GM03348 (cell line): ENCODE data around the gene ACVR2A.

Experiments
- DNase-seq: peaks from one replicate; pipeline ENCODE4 v3.0.0; 2012; ENCODE audit warnings: low spot score

The ACVR2A gene

DNA sequence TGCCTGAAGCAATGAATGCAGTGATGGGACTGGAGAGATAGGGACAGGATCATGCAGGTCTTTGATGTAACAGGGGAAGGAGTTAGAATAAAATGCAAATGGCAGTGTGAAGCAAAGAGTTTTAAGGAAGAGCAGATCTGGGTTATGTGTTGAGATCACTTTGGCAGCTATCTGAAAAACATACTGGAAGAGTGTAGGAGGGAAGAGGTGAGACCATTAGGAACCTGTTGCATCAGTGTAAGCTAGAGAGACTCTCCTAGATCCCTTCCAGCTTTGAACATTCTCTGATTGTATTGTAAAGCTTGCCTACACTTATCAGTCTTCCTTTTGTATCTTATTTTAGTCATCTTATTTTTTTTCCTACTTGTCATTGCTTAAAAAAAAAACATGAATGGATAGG lies 10.5 kb downstream of the ACVR2A start:
- no peak for DNase-seq

DNA sequence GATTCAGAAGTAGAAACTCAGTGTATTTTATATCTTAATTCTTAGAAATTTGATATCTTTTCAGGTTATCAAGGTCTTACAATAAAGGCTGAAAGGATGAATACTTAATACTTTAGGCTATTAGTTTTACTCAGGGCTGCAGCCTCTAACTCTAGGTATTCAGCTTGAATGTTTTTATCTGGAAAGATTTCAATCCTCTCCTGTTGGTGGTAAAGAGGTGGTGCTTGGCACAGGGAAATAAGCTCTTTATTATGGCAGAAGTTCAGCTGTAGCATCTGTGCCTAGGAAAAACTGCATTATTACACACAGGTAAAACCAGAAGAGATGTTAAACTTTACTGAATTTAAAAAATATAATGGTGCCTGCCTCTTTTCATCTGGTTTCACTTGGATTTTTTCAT lies 11.1 kb downstream of the ACVR2A start:
- no peak for DNase-seq

DNA sequence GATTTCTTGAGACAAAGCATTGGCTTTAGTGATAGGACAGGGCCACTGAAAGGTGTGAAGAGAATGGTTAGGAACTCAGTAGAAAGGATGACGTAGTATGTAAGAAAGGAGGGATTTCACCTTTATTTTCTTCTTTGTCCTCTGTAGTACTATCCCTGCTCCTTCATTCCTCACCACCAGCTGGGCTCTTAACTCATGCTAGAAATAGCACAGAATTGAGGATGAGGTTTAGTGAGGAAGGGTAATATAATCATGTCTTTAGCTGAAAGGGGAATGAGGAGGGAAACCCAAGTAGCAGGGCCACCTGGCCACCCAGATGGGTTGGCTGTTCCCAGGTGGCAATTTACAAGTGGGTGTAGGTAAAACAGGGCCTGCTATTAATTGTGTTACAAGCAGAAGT lies 15.2 kb downstream of the ACVR2A start:
- DNase-seq, result no peak

DNA sequence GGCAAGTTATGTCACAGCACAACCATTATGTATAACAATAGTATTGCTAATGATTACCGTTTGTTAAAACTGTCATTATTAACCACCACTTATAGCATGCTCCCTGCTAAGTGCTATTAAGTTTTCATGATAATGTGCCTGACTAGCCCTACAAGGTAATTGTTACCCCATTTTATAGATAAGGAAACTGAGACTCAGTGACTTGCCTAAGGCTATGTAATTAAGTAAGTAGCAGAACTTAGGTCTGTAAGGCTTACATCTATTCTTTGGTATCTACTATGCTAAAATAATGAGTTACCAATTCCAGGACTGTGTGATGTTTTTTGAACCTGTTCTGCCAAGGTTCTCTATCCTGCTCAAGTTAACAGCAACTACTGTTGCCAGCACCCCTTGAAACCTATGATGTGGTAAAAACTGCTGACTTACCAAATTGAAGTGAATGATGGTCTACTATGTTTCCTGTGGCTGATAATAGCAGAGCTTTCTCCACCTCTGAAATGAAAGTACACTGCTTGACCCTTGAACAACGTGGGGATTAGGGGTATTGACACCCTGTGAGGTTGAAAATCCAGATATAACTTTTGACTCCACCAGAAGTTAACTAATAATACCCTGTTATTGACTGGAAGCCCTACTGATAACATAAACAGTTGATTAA lies 18.2 kb downstream of the ACVR2A start:
- no peak for DNase-seq

DNA sequence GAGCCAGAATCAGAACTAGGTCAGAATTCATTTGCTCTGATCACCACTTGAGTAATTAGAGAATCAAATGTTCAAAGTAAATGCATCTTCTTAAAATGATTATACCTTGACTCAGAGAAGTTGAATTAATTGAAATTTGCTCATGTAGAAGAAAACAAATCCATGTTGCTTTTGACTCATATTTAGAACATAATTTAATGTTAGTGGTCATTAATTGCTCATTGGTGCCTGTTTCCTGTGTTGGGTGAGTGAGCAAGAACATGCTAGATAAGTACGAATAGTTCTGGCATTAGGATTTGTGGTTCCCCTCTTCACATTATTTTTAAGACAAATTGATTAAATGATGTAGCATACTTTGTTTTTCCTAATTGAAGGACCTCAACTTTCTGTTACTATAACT lies 19.0 kb downstream of the ACVR2A start:
- DNase-seq, result no peak

DNA sequence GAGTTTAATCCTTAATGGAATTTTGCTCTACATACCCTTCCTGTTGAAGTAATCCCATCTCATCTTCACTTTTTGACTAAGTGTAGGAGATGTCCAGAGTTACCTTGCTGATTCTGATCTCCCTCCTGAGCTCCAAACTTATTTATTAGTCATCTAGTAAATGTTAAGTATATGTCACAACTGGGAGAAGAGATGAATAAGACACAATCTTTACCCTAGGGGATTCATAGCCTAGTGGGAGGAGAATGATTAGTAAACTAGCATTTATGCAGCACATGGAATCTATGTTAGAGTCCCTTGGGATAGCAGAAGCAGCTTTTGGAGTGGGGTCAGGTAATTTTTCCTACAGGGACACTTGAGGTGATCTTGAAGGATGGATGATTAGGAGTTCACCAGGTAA lies 20.7 kb downstream of the ACVR2A start:
- no peak for DNase-seq

DNA sequence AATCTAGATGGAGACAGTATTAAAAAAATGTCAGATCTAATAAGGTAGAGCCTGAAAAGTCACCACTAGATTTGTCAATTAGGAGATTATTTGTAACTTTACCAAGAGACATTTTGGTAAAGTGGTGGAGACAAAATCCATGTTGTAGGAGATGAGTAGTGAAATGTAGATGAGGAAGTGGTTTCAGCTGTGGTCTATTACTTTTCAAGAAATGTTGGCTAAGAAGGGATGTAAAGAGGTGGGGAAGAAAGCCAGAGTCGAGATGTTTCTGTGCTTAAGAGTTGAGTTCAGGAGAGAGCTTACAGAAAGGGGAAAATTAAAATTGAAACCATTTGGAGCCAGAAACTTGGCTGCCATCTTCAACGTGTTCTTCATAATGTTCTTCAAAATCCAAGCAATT lies 22.2 kb downstream of the ACVR2A start:
- DNase-seq, result no peak

DNA sequence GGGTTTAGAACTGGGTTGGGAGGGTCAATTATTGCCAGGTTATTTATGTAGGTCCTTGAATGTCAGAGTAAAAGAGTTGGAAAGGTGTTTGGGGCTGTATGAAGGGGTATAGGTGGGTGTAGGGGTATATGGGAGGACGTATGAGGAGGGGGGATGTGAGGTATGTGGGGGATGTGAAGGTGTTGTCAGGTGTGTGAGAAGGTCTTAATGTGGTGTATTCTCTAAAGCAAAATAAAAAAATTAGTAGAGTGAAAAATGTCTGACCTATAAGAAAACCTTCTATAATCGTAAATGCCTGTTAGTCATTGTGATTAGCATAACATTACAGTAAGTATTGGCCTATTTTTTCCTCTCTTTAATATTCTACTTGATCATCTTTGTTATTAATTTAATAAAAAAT lies 25.1 kb downstream of the ACVR2A start:
- no peak for DNase-seq

DNA sequence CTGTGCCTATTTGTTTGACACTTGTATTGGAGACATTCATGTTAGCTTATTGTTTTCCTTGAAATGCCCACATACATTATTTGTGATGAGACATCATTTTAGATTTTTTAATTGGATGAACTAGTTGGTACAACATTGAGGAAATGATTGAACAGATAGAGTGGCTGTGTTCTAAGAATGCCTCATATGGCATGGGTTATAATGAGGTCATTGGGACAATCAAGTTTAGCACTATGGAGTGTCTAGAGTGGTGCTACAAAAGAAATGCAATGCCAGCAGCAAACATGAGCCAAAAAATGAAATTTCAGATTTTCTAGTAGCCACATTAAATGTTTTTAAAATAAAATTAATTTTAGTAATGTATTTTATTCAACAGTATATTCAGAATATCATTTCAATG lies 28.1 kb downstream of the ACVR2A start:
- DNase-seq, result no peak

DNA sequence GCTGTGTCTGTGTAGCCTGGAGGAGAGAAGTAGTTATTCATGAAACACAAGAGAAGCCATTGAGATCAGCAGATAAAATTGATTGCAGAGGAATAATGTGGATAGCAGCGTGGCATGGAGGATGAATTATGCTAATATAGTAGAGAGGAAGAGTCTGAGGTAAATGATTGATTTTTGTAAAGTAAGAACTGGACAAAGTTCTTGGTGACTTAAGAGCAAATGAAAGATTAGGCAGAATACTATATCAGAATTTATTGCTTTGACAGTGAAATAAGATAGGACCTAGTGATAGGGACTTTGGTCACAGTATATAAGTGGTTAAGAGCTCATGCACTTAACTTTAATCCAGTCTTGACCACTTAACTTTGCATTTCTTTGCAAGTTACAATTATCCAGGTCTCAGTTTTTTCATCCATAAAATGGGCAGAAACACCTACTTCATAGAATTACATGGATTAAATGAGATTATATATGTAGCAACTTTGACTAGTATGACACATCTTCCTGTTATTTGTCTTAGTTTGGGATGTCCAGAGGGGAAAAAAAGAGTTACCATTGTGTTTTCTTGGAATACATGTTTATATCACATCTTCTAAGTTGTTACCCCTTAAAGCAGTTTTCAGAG lies 29.1 kb downstream of the ACVR2A start:
- DNase-seq, result no peak

DNA sequence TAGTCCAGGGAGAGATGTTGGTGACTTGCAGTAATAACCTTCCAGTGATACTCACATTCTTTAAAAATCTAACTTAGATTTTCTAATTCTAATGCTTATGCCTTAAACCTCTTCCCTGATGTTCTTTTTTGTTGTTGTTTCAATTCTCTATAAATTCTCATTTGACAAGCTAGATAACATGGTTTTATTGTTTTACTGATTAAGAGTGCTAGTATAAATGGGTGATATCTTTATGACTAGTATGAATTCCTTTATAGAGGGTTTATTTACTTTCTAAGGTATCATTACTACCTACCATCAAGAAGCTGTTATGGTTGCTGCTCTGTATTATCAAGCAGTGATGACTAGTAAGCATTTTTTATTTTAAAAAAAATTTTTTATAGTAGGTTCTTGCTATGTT lies 35.0 kb downstream of the ACVR2A start:
- no peak for DNase-seq

DNA sequence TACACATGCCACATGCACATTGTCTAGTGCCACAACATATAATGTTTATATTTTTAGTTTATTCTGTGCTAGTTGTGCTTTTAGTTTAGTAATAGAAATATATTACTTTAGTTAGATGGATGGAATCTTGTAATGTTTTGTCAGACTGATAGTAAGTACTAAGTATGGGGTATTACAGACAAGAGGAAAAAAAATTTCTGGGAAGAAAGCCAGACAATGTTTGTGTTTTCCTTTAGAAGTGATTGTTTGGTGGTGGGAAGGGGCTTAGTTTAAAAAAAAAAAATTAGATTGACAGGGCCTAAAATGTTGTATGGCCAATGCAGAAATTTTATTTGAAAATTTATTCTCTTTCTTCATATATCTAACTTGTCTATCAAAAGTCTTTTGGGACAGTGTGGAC lies 37.8 kb downstream of the ACVR2A start:
- no peak for DNase-seq

DNA sequence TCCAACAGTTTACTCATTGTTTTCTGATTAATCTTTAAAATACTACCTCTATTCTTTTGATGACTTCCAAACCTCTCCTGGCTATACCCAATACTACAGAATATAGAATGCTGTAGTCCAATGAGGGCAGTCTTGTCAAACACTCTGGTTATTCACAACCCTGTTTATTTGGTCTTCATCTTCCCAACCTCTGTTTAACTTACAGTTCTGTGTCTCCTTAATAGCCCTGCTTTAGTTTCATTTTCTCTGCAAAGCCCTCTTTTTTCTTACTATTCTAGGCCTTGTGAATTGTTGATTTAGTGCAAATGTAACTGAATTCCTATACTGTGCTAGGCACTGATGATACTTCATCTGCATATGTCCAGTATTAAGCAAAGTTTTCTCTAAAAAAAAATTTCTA lies 40.0 kb downstream of the ACVR2A start:
- no peak for DNase-seq

DNA sequence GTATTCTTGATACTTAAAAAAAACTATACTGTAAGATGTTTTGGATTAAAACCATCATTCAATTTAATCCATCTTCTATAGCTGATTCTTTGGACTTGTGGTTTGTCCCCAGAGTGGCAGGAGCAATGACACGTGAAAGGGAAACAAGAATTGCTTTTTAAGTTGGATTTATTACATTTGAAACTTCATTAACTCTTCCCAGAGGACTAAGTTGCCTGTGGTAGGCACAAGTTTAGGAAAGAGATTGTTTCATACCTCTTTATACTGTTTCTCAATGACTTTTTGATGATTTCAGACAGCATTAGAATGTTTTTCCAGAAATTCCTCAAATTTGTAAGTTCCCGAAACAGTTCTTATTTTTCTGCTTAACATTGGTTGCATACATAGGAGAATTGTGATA lies 41.3 kb downstream of the ACVR2A start:
- DNase-seq, result no peak

DNA sequence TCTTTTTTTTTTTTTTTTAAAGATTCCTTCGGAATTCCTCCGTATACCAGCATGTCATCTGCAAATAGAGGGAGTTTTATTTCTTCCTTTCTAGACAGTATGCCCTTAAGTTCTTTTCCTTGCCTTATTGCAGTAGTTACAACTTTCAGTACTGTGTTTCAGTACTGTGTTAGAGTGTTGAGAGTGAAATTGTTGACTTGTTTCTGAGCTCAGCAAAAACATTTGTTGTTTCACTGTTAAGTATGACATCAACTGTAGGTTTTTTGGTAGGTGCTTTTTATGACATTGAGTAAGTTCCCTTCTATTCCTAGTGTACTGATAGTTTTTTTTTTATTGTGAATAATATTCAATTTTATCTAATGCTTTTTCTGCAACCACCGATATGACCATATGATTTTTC lies 43.9 kb downstream of the ACVR2A start:
- DNase-seq, result no peak

DNA sequence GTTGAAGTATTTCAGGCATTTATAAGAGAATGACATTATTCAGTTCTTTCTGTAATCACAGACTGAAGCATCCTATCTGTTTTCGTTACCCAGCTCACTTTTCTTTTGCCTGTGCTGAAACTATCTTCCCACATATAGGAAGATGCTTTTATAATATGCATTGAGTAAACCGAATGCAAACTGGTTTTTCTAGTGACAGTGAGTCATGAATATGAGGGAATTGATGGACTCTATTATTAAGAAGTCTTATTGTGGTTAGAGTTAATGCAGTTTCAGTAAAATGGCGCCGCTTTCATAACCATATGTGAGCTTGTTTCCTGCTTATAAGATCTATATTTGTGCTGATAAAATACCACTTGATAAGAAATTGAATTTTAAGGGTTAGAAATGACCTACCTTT lies 59.2 kb downstream of the ACVR2A start:
- no peak for DNase-seq

DNA sequence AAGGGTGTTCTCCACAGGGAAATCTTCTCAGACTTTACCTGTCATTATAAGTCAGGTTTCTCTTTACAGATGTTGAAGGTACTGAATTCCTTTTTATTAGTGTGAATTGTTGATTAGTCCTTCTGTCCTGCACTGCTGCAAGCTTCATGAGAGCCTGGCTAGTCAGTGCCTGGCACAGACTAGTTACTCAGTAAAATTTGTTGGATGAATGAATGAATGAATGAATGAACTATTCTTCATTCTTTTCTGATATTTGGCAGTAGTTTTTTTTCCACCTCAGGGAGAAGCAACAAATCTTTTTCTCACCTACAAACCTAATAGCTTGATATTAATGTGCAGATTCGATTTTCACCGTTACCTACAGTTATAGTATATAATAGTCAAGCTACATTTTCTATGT lies 64.3 kb downstream of the ACVR2A start:
- DNase-seq, result no peak

DNA sequence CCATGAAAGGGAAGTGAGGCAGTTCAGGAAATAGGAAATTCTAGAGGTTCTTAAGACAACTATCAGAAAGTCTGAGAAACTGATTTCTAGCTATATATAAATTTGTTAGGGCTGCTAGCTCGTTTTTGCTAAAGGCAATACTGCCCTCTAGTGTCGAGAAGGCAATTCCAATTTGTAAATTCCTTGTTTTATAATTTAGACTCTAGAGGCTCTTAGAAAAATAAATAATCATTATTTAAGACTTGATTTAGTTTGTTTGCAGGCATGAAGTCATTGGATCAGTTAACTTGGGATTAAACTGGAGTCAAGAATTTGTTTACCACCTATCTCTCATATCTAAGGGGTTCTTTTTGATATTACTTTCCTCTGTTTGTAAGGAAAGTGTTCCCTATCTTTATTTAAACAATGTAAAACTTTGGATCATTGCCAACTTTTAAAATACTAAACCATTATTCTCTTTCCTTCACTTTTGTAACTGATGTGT lies 66.2 kb downstream of the ACVR2A start:
- peak; percentile 40 for DNase-seq

DNA sequence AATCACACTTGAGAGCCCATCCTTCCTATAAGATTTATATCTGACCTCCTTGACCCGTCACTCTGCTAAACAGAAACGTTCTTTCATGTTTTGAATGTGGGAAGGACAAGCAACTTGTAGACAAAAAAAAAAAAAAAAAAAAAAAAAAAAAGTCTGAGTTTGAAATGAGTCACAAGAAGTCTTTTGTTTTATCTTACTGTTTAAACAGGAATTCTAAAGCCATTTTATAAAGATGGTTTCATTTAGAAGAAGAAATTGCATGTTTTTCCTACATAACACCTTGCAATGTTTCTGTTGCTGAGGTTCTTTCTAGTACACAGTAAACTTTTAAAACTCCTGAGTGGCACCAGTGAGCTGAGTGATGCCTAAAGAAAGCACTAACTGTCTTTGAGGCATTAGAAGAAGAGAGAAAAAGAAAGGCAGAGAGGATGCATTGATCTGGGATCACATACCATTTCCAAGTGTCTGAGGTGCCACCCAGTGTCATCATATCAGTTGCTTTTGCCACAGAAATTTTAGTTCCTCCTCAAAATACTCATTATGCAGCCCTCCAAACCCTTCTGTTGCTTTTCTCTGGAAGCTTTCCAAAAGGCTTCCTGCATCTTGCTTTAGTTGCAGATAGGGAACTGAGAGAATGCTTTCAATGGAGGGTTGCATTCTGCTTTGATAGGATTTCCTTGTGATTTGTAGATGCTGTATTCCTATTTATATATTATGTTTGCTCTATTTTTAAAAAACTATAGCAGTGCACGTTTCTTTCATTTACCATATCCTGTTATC lies 69.1 kb downstream of the ACVR2A start:
- no peak for DNase-seq

DNA sequence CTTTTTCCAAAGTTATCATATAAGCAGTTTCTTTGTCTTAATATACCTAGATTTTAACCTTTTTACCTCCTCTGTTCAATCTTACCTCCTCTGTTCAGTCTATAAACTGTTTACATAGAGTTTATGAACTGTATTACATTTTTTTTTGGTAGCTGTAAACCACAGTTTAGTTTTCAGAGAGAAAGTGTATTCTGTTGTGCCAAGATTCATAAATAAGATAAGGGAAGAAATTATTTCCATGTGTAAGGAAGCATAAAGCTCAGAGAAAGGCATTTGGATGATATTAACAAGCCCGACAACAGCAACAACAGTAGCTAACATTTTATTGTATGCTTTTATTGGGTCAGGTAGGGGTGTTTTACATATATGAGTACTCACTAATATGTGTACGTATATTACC lies 71.2 kb downstream of the ACVR2A start:
- no peak for DNase-seq

DNA sequence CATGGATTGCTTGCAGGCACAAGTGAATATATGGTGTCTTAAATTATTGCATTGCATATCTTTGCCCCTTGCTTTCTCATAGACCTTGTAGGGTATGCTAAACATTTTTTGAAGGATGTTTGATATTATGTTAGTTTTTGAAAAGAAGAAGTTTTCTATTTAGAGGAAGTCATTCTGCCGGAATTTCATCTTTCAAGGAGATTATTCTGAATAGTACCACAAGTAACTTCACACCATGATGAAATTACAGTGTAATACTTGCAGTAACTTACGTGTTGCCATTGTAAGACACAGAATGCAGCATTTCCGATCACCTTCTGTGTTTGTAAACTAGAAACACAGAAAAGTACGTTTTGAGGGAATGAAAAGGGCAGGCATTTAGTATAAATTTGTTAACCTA lies 71.9 kb downstream of the ACVR2A start:
- no peak for DNase-seq

DNA sequence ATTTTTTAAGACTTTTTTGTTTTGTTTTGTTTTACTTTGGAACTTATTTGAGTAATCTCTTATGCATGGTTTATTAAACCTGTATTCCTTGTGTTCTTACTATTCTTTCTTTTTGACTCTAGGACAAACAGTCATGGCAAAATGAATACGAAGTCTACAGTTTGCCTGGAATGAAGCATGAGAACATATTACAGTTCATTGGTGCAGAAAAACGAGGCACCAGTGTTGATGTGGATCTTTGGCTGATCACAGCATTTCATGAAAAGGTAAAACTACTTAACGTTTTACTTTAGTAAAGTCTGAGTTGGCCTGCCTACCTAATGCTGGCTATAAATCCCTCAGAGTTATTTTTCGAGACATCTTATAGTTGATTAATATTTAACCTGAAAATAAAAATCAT lies 72.3 kb downstream of the ACVR2A start:
- DNase-seq, result no peak

DNA sequence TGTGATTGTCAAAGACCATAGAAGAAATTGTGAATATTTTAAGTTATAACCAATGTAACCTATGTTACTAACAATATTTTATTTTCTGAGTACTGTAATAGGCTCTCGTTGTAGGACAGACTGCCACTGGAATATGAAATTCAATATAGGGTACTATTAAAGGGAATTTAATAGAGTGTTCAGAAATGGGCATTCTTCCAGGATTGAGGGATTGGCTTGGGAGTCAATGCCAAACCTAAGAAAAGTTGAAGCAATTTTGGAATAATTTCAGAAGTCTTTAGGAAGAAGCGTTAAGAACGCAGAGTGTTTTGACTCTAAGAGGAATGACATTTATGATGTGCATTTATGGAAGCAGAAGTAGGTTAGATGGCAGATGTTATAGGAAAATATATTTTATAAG lies 79.0 kb downstream of the ACVR2A start:
- no peak for DNase-seq
